ENCODE results near the gene NLE1.

DNA sequence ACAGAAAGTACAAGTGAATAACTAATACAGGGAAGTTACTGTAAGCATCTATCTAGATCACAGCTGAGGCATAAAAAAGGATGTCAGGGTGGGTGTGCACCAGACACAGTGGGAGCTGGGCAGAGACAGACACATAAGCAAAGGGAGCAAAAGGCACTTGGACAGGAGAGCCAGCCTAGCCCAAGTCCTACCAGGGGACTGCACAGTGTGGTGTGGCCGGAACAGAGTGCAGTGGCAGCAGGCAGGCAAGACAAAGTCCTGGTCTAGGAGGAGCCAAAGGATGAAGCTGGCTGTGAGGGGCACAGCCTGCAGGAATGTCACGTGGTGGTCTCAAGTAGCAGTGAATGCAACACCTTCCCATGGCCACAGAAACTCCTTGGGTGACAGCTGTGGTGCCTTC is 44.3 kb downstream of the NLE1 start:
- TF ChIP-seq, protein P1, sequence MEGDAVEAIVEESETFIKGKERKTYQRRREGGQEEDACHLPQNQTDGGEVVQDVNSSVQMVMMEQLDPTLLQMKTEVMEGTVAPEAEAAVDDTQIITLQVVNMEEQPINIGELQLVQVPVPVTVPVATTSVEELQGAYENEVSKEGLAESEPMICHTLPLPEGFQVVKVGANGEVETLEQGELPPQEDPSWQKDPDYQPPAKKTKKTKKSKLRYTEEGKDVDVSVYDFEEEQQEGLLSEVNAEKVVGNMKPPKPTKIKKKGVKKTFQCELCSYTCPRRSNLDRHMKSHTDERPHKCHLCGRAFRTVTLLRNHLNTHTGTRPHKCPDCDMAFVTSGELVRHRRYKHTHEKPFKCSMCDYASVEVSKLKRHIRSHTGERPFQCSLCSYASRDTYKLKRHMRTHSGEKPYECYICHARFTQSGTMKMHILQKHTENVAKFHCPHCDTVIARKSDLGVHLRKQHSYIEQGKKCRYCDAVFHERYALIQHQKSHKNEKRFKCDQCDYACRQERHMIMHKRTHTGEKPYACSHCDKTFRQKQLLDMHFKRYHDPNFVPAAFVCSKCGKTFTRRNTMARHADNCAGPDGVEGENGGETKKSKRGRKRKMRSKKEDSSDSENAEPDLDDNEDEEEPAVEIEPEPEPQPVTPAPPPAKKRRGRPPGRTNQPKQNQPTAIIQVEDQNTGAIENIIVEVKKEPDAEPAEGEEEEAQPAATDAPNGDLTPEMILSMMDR (conservative IDR thresholded peaks at IDR 0.05 in 1 of 2, IDR thresholded peaks at IDR 0.05 in 1 of 2; ENCODE audit: extremely low read depth in 1 of 2, insufficient read depth in 1 of 2, low read depth in 1 of 2, low read length in 2 of 2): no peak
- TF ChIP-seq EZH2 (IDR thresholded peaks at IDR 0.05; ENCODE audit: borderline replicate concordance, low read length): no peak

Measured in mammary epithelial cell (primary cell).